Skeletal muscle satellite cell (primary cell): ENCODE results near the gene TXNDC17.

Experiments
- H3K27me3 ChIP-seq: 2 replicates; pipeline ENCODE4 v1.7.0; 2013; ENCODE audit warnings: low read length; ENCODE audit not compliant: control insufficient read depth, insufficient read depth
- H3K36me3 ChIP-seq: 2 replicates; pipeline ENCODE4 v1.7.0; 2013; ENCODE audit warnings: mild to moderate bottlenecking, control low read depth, low read length; ENCODE audit not compliant: insufficient read depth
- H3K4me1 ChIP-seq: 2 replicates; pipeline ENCODE4 v1.7.0; 2013; ENCODE audit warnings: low read length; ENCODE audit not compliant: control insufficient read depth, insufficient read depth
- H3K4me2 ChIP-seq: 2 replicates; pipeline ENCODE4 v1.7.0; 2013; ENCODE audit warnings: mild to moderate bottlenecking, low read length
- H3K4me3 ChIP-seq: 2 replicates; pipeline ENCODE4 v1.7.0; 2013; ENCODE audit warnings: low read length
- H3K9ac ChIP-seq: 2 replicates; pipeline ENCODE4 v1.7.0; 2013; ENCODE audit warnings: mild to moderate bottlenecking, low read depth, low read length, moderate library complexity
- H3K9me3 ChIP-seq: replicated peaks from 2 replicates; pipeline ENCODE4 v1.7.0; 2013; ENCODE audit warnings: mild to moderate bottlenecking, control low read depth, low read length

The TXNDC17 gene

DNA sequence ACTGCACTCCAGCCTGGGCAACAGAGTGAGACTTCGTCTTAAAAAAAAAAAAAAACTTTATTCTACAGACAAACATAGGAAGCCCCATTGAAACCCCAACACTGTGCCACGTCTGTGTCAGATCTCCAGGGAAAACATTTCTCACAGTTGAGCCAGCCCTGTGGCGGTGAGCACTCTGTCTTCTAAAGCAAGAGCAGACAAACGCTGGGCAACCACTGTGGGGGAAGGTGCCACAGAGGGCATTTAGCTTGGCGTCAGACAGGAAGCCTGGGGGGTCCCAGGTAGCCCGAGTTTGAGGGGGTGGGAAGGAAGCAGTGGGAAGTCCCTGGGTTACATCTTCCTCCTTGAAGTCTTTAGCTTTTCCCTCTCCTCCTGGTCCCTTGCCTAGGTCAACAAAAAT, 26.7 kb downstream of the TXNDC17 start:
- no peak overlapping the region for H3K4me2 ChIP-seq

DNA sequence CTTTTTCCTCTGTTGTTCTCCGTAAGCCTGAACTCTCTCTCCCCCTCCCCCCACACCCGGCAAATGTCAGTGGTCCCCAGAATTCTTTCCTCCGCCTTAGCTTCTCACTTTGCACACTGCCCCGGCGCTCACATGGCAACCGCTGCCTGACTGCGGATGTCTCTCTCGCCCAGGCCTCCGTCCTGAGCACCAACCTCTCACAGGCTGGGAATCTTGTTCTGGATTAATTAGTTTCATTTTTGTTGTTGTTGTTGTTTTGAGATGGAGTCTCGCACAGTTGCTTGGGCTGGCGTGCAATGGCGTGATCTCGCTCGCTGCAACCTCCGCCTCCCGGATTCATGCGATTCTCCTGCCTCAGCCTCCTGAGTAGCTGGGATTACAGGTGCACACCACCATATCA, 27.4 kb downstream of the TXNDC17 start:
- Histone ChIP-seq H3K36me3 (no peaks in the 10 kb centered on the region), H3K27me3 (peaks cover 33% of the 10 kb centered on the region), H3K9me3 (no peaks in the 10 kb centered on the region), H3K4me3 (no peak overlapping the region), H3K4me2 (no peak overlapping the region), H3K9ac (no peak overlapping the region), H3K4me1 (no peaks in the 10 kb centered on the region)

More for the DNA sequence above, 26.7 kb downstream of the TXNDC17 start:
- H3K4me3 ChIP-seq, result no peak overlapping the region
- H3K36me3 ChIP-seq, result no peaks in the 10 kb centered on the region
- H3K9ac ChIP-seq, result no peak overlapping the region
- no peaks in the 10 kb centered on the region for H3K9me3 ChIP-seq
- H3K27me3 ChIP-seq, result peaks cover 38% of the 10 kb centered on the region
- H3K4me1 ChIP-seq, result no peaks in the 10 kb centered on the region

DNA sequence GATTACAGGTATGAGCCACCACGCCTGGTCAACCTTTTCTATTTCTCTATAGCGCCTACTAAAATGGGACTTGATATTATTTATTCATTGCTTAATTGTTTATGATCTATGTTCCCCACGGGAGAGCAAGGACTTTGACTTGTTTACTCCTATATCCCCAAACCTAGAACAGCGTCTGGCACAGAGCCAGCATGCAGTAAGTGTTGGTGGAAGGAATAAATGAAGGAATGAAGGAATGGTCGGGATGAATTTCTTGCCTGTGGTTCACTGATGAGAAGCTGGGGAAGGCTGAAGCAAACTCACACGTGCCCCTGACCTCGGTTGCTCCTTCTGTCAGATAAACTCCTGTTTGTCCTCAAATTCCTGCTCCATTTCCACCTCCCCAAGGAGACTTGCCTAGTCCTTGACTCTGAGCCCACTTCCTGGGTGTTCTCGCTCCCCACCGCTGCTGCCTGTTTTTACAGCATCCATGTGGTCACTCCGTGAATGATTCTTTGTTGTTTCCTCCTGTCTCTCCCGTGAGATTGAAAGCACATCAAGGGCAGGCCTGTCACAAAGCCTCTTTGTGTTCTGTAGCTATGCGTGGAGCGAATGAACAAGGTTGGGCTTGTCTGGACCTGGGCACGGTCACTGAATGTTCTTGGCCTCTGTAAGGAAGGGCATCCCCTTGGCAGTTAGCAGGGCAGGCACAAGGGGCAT, 28.0 kb downstream of the TXNDC17 start:
- H3K4me2 ChIP-seq, result no peak overlapping the region
- H3K9ac ChIP-seq, result no peak overlapping the region
- H3K36me3 ChIP-seq, result no peaks in the 10 kb centered on the region
- H3K27me3 ChIP-seq, result peaks cover 35% of the 10 kb centered on the region
- no peaks in the 10 kb centered on the region for H3K4me1 ChIP-seq
- no peaks in the 10 kb centered on the region for H3K9me3 ChIP-seq
- H3K4me3 ChIP-seq, result no peak overlapping the region

DNA sequence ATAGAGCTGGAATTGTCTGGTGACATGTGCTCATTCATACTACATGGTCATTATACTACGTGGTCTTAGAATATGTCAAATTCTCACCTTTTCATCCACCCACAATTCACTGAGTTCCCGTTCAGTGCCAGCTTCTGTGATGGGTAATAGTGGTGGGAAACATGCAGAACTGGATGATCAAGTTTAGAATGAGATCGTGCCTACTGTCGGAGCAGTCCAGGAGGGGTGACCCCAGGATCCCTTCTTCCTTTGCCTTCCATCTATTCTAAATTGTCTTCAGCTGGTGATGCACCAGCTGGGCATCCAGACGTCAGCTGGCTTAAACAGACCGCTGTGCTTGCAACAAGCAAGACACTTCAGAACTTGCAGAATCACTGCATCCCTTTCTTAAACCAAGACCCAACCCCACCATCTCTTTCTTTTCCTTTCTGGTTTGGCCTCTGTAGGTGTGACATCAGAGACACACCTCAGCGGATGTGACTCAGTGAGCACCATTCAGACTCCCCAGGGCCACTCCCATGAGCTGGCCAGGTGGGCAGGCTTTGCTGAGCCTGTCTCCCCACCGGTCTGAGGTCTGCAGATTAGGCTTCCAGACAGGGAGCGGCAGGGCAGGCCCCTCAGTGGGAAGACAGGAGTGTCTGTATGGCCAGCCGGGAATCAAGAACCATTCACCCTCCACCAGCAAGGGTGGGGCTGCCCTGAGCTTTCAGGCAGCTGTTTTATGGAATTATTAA, 28.8 kb downstream of the TXNDC17 start:
- Histone ChIP-seq H3K9me3 (no peaks in the 10 kb centered on the region), H3K36me3 (no peaks in the 10 kb centered on the region), H3K27me3 (peaks cover 35% of the 10 kb centered on the region), H3K4me1 (no peaks in the 10 kb centered on the region), H3K4me2 (no peak overlapping the region), H3K9ac (no peak overlapping the region), H3K4me3 (no peak overlapping the region)

DNA sequence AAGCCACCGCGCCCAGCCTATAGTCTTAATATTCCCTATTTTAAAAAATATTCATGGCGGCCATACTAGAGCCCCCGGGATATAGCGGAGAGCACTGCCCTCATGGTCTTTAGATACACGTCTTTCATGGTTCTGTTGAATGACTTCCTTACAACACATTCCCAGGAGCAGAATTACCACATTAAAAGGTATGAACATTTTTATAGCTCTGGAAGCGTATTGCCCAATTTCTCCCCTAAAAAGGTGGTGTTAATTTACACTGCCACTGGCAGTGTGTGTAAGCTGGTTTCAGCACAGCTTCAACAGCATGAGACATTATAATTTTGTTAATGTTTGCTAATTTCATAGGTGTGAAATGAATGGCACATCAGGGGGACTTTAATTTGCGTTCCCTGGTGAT, 29.7 kb downstream of the TXNDC17 start:
- Histone ChIP-seq H3K4me3 (no peak overlapping the region), H3K4me2 (no peak overlapping the region), H3K9ac (no peak overlapping the region), H3K4me1 (no peaks in the 10 kb centered on the region), H3K27me3 (peaks cover 35% of the 10 kb centered on the region), H3K36me3 (no peaks in the 10 kb centered on the region), H3K9me3 (no peaks in the 10 kb centered on the region)

DNA sequence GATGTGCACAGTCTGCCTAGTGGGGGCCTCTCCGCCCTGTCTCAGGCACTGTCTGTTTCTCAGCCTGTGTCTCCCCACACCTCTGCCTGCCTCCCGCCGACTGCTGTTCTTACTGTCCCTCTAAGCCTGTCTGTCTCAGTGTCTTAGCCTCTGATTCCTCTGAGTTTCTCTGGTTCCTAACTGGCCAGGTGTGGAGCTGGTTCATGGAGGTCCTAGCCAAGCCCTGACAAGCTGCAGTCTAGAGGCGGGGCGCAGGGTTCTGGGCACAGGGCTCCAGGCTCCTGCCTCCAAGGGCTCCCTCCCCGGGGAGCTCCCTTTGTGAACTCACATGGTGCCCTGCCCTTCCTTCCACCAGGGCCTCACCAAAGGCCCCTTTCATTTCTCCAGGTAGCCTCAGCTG, 30.1 kb downstream of the TXNDC17 start:
- Histone ChIP-seq H3K4me2 (no peak overlapping the region), H3K9ac (no peak overlapping the region), H3K4me3 (no peak overlapping the region), H3K4me1 (no peaks in the 10 kb centered on the region), H3K27me3 (peaks cover 35% of the 10 kb centered on the region), H3K9me3 (no peaks in the 10 kb centered on the region), H3K36me3 (no peaks in the 10 kb centered on the region)

DNA sequence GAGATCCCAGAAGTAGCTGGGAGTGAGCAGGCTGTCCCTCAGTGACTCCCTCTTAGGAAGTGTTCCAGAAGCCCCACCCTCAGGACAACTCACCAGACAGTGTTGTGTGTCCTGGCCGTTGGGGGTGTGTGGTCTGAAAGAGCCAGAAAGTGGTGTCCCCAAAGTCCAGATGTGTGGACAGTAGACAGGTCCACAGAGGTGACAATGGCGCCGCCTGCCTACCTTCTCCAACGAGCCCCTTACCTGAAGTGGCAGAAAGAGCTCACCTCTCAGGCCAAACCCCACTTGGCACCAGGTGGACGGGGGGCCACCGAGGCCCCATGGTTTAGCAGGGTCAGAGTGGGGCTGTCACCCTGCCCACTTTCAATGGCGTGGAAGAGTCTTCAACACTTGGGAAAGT, 30.6 kb downstream of the TXNDC17 start:
- peaks cover 38% of the 10 kb centered on the region for H3K27me3 ChIP-seq
- no peaks in the 10 kb centered on the region for H3K9me3 ChIP-seq
- no peak overlapping the region for H3K4me3 ChIP-seq
- H3K4me2 ChIP-seq, result no peak overlapping the region
- H3K36me3 ChIP-seq, result no peaks in the 10 kb centered on the region
- H3K9ac ChIP-seq, result no peak overlapping the region
- no peaks in the 10 kb centered on the region for H3K4me1 ChIP-seq

DNA sequence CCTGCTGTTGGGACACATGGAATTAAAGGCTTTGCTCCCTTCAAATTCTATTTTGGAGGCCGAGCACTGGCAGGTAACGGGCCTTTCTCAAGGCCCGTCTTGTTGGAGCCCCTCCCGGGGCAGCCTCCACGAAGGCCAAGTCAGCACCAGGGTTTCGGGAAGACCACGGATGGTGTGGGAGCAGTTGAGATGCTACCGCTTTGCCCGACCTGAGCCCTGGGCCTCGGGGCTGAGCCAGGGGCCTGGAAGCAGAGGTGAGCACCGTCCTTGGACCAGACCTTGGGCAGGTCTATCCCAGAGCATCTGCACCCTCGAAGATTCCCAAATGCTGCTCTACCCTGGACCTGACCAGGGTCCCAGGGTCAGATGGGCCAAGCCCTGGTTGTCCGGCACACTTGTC, 33.7 kb downstream of the TXNDC17 start:
- Histone ChIP-seq H3K4me3 (no peak overlapping the region), H3K4me1 (no peaks in the 10 kb centered on the region), H3K27me3 (peaks cover 41% of the 10 kb centered on the region), H3K36me3 (no peaks in the 10 kb centered on the region), H3K9ac (no peak overlapping the region), H3K9me3 (no peaks in the 10 kb centered on the region), H3K4me2 (no peak overlapping the region)

DNA sequence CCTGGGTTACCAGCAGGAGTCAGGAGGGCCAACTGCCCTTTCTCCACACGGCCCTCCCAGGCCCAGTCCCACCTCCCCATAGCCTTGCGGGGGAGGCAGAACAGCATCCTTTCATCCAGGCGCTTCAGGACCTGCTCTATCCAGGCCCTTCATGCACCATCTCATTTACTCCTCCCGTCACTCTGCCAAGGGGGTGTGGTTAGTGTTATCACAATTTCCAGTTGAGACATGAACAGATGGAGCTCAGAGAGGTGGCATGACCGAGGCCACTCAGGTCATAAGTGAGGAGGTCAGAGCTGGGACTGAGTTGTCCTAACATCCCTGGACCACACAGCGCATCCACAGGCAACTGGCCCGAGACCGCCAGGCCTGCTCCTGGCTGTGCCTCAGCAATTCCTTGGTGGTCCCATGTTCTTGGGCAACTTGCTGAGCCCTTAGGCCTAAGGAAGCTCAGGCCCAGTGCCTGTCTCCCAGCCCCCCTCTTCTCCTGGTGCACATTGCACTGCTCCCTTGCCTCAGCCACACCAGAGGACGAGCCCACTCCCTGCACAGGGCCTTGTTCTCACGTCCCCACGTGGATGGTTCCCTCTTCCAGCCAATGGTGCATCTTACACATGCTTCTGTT, 34.5 kb downstream of the TXNDC17 start:
- Histone ChIP-seq H3K9ac (no peak overlapping the region), H3K4me1 (no peaks in the 10 kb centered on the region), H3K4me2 (no peak overlapping the region), H3K36me3 (no peaks in the 10 kb centered on the region), H3K9me3 (no peaks in the 10 kb centered on the region), H3K27me3 (peaks cover 37% of the 10 kb centered on the region), H3K4me3 (no peak overlapping the region)

DNA sequence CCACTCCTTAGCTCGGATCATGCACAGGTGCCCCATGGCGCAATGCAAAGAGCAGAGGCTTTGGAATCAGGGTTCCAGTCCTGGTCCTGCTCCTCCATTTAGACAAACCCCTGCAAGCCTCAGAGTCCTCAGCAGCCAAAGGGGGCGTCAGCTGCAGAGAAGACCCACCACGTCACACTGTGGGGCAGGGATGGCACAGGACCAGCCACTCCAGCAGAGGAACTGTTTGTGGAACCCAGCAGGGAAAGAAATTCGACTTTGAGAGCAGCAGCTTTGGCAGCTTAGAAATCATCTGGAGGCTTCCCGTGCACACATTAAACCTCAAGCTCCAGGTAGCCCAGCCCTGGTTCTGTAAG, 35.9 kb downstream of the TXNDC17 start:
- H3K4me1 ChIP-seq, result no peaks in the 10 kb centered on the region
- H3K9me3 ChIP-seq, result no peaks in the 10 kb centered on the region
- no peak overlapping the region for H3K4me3 ChIP-seq
- H3K27me3 ChIP-seq, result peaks cover 49% of the 10 kb centered on the region
- H3K4me2 ChIP-seq, result no peak overlapping the region
- H3K36me3 ChIP-seq, result no peaks in the 10 kb centered on the region
- no peak overlapping the region for H3K9ac ChIP-seq

DNA sequence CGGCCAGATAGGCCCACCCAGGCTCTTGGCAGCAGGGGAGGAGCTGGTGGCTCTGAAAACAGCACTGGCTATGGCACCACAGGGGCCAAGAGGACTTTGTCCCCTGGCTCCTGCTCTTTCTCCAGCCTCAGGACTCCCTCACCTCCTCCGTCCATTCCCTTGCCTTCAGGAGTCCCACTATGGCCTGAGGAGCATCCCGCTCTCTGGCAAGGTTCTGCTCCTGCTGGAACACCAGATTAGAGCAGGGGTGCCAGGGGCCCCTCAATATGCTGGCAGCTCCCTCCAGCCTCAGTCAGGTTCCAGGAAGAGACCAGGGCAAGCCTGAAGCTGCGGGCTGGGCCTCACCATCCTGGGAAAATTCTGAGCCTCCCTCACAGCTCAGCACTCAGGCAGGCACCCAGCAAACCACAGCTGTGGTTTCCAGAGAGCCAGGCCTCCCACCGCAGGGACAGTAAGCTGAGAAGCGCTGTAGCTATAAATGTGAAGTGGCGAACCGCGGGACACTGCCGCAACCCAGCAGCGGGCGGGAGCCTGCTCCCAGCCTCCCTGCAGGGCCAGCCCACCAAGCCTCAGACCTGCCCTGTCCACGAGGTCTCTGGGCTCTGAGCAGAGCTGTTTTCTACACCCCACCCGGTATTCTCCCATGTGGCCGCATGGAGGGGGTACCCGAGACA, 36.4 kb downstream of the TXNDC17 start:
- H3K9ac ChIP-seq, result no peak overlapping the region
- peaks cover 54% of the 10 kb centered on the region for H3K27me3 ChIP-seq

More for the DNA sequence above, 36.4 kb downstream of the TXNDC17 start:
- Histone ChIP-seq H3K9me3 (no peaks in the 10 kb centered on the region), H3K4me2 (no peak overlapping the region), H3K4me1 (no peaks in the 10 kb centered on the region), H3K36me3 (no peaks in the 10 kb centered on the region), H3K4me3 (no peak overlapping the region)
